ENCODE results near the gene SOX30.
"Not testable (repeated sequence)": the region's sequence is repeated elsewhere in the genome, so short reads cannot be mapped to it uniquely, and the experiment has no call there.

Gene SOX30

GRCh38 chr5:157652377-157652692 is at the start of gene SOX30:
TSS of gene SOX30 (minus strand) at chr5:157652438. CDS start at chr5:157652078, 360 bp downstream.
- no peak for DNase-seq (ENCODE audit: low read depth in 3 of 3, low spot score in 1 of 3)

- DNase-seq (ENCODE audit: low read depth in 3 of 3, low spot score in 1 of 3), result not testable (repeated sequence)
Observed at GRCh38 chr5:157698674-157699073, 46.4 kb upstream of the SOX30 start.

- not testable (repeated sequence) for DNase-seq (ENCODE audit: low read depth in 3 of 3, low spot score in 1 of 3)
Observed at GRCh38 chr5:157696154-157696553, 43.9 kb upstream of the SOX30 start.

GRCh38 chr5:157693816-157694215 is 41.6 kb upstream of the SOX30 start:
- not testable (repeated sequence) for DNase-seq (ENCODE audit: low read depth in 3 of 3, low spot score in 1 of 3)

GRCh38 chr5:157690690-157691433 is 38.6 kb upstream of the SOX30 start:
- DNase-seq (ENCODE audit: low read depth in 3 of 3, low spot score in 1 of 3), result no peak

- DNase-seq (ENCODE audit: low read depth in 3 of 3, low spot score in 1 of 3), result no peak
Observed at GRCh38 chr5:157689942-157690689, 37.9 kb upstream of the SOX30 start.

- no peak for DNase-seq (ENCODE audit: low read depth in 3 of 3, low spot score in 1 of 3)
Observed at GRCh38 chr5:157687198-157687554, 34.9 kb upstream of the SOX30 start.

- not testable (repeated sequence) for DNase-seq (ENCODE audit: low read depth in 3 of 3, low spot score in 1 of 3)
Observed at GRCh38 chr5:157686276-157687197, 34.3 kb upstream of the SOX30 start.

GRCh38 chr5:157682257-157682656 is 30.0 kb upstream of the SOX30 start:
- no peak for DNase-seq (ENCODE audit: low read depth in 3 of 3, low spot score in 1 of 3)

GRCh38 chr5:157681048-157681447 is 28.8 kb upstream of the SOX30 start:
- DNase-seq (ENCODE audit: low read depth in 3 of 3, low spot score in 1 of 3), result no peak

GRCh38 chr5:157680239-157680638 is 28.0 kb upstream of the SOX30 start:
- no peak for DNase-seq (ENCODE audit: low read depth in 3 of 3, low spot score in 1 of 3)

GRCh38 chr5:157679801-157680200 is 27.6 kb upstream of the SOX30 start:
- no peak for DNase-seq (ENCODE audit: low read depth in 3 of 3, low spot score in 1 of 3)

GRCh38 chr5:157677931-157678330 is 25.7 kb upstream of the SOX30 start:
- no peak for DNase-seq (ENCODE audit: low read depth in 3 of 3, low spot score in 1 of 3)

GRCh38 chr5:157674351-157674750 is 22.1 kb upstream of the SOX30 start:
- DNase-seq (ENCODE audit: low read depth in 3 of 3, low spot score in 1 of 3), result not testable (repeated sequence)

GRCh38 chr5:157672976-157673375 is 20.7 kb upstream of the SOX30 start:
- DNase-seq (ENCODE audit: low read depth in 3 of 3, low spot score in 1 of 3), result no peak

GRCh38 chr5:157671592-157672330 is 19.5 kb upstream of the SOX30 start:
- DNase-seq (ENCODE audit: low read depth in 3 of 3, low spot score in 1 of 3), result no peak

- no peak for DNase-seq (ENCODE audit: low read depth in 3 of 3, low spot score in 1 of 3)
Observed at GRCh38 chr5:157670662-157671591, 18.7 kb upstream of the SOX30 start, which contains the start of gene C5orf52. TSS of gene C5orf52 (plus strand) at chr5:157671533. CDS start at chr5:157671615, 82 bp downstream.

GRCh38 chr5:157669701-157670097 is 17.5 kb upstream of the SOX30 start:
- no peak for DNase-seq (ENCODE audit: low read depth in 3 of 3, low spot score in 1 of 3)

- no peak for DNase-seq (ENCODE audit: low read depth in 3 of 3, low spot score in 1 of 3)
Observed at GRCh38 chr5:157668356-157668755, 16.1 kb upstream of the SOX30 start.
